Gastroesophageal sphincter (tissue), 4 donors: Measurements from ENCODE around the gene TRUB2. TPM values are rescaled to one million over a fixed set of nuclear protein-coding genes. Genes with fewer than 3 reads are reported as not detected.

Experiments
- ATAC-seq: fragments of 150-250 bp; one replicate; pipeline ENCODE4 v1.9.1; 2016; ENCODE audit warnings: mild to moderate bottlenecking, moderate library complexity
- H3K27ac ChIP-seq, 4 donors: fragments of 200-600 bp; sonication (generic) in 3 of 4; 1 replicate in 3 of 4; 2 replicates in 1 of 4; pipeline ENCODE4 v1.5.1; 2016 to 2019
- H3K27me3 ChIP-seq: fragments of 200-600 bp; sonication (generic); one replicate; pipeline ENCODE4 v1.5.1; 2019
- H3K36me3 ChIP-seq, 2 donors: fragments of 200-600 bp; sonication (generic); one replicate each; pipeline ENCODE4 v1.5.1; 2019; ENCODE audit warnings: control low read depth in 1 of 2
- H3K4me1 ChIP-seq, 3 donors: fragments of 200-600 bp; sonication (generic); 1 replicate in 2 of 3; 2 replicates in 1 of 3; pipeline ENCODE4 v1.5.1; 2016 to 2019; ENCODE audit warnings: control low read depth in 2 of 3
- H3K4me3 ChIP-seq, 2 donors: fragments of 200-600 bp; sonication (generic); one replicate each; pipeline ENCODE4 v1.5.1; 2019; ENCODE audit warnings: mild to moderate bottlenecking in 1 of 2, moderate library complexity in 1 of 2
- H3K9me3 ChIP-seq, 3 donors: fragments of 200-600 bp; sonication (generic); one replicate each; pipeline ENCODE4 v1.5.1; 2017 to 2019; ENCODE audit warnings: control low read depth in 2 of 3
- CTCF ChIP-seq, 4 experiments: fragments of 200-600 bp in 2 of 4; fragments of 450-650 bp in 2 of 4; sonication (generic) in 1 of 4; IDR thresholded peaks; one replicate each; pipeline ENCODE4 v1.5.1; 2017 to 2019; ENCODE audit warnings: antibody characterized with exemption in 4 of 4, mild to moderate bottlenecking in 2 of 4, moderate library complexity in 2 of 4
- EP300 ChIP-seq: sonication (generic); formaldehyde crosslinking; IDR thresholded peaks from one replicate; pipeline ENCODE4 v1.6.1; 2017; ENCODE audit warnings: antibody characterized with exemption, mild to moderate bottlenecking
- POLR2A ChIP-seq, 2 donors: fragments of 450-650 bp; IDR thresholded peaks; one replicate each; pipeline ENCODE4 v1.6.1; 2017; ENCODE audit warnings: antibody characterized with exemption in 2 of 2, mild to moderate bottlenecking in 2 of 2, moderate library complexity in 1 of 2
- POLR2AphosphoS5 ChIP-seq: sonication (generic); formaldehyde crosslinking; IDR thresholded peaks from one replicate; pipeline ENCODE4 v1.6.1; 2017; ENCODE audit warnings: antibody characterized with exemption
- WGBS, 2 donors: methylation state at CpG; one replicate each; pipeline ENCODE4 v1.1.5; 2018; ENCODE audit warnings: low coverage in 1 of 2; 5-methylcytosine and 5-hydroxymethylcytosine counted together
- total RNA-seq, 4 donors: library from RNA; depleted of rRNA; stranded (reverse); fragments of >200 nt; gene quantifications; one replicate each; pipeline ENCODE4 v1.1.0, GENCODE V29; 2016

Gene TRUB2
- total RNA-seq, 4 donors from 2014 or later = 5.1 to 11.4 (median 7.5) TPM

DNA sequence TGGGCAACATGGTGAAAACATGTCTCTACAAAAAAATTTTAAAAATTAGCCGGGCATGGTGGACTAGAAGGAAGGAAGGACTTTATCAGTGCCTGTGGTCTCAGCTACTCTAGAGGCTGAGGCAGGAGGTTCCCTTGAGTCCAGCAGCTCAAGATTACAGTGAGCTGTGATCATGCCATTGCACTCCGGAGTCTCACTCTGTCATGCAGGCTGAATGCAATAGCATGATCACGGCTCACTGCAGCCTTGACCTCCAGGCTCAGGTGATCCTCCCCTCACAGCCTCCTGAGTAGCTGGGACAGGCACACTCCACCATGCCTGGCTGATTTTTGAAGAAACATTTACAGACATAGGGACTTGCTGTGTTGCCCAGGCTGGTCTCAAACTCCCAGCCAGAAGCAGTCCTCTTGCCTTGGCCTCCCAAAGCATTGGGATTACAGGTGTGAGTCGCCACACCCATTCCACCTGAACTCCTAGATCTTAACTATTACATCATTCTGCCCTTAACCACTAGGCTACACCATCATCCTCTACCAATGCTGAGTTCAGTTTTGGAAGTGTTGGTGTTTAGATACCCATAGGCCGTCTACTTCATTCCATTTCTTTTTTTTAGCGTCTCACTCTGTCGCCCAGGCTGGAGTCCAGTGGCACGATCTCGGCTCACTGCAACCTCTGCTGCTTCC, 46.9 kb upstream of the TRUB2 start:
- 87 to 91% methylated on average over 8 to 9 of the region's 9 CpGs for WGBS, 2 donors
- Histone ChIP-seq H3K27me3 (no peaks in the 10 kb centered on the region), H3K36me3 (peaks cover 0 to 13% of the 10 kb centered on the region in 2 donors), H3K9me3 (no peaks in the 10 kb centered on the region), H3K27ac (no peak overlapping the region), H3K4me1 (peaks cover 3 to 50% (median 23%) of the 10 kb centered on the region in 3 donors), H3K4me3 (no peak overlapping the region)
- no peak for ATAC-seq
- TF ChIP-seq POLR2A (IDR thresholded peaks at IDR 0.05) = no peak
- TF ChIP-seq CTCF (IDR thresholded peaks at IDR 0.05) = no peak
- TF ChIP-seq POLR2AphosphoS5 = no peak
- no peak for TF ChIP-seq EP300

- 56 to 67% methylated on average over 1 to 2 of the region's 4 CpGs for WGBS, 2 donors
Observed at GRCh38 chr9:128365525-128365924, 43.3 kb upstream of the TRUB2 start.

GRCh38 chr9:128362774-128363173, 40.5 kb upstream of the TRUB2 start:
- peak overlapping the region in 3 of 4 donors; percentile 73 to 83 (median 74) for H3K27ac ChIP-seq
- no peak overlapping the region for H3K4me3 ChIP-seq

More at GRCh38 chr9:128365525-128365924, 43.3 kb upstream of the TRUB2 start:
- H3K4me3 ChIP-seq = peak overlapping the region in 1 of 2 donors; percentile 50
- H3K36me3 ChIP-seq = peaks cover 0 to under 1% of the 10 kb centered on the region in 2 donors
- H3K27me3 ChIP-seq = no peaks in the 10 kb centered on the region
- ATAC-seq = no peak
- peaks cover 0 to 38% (median 23%) of the 10 kb centered on the region in 3 donors for H3K4me1 ChIP-seq
- H3K27ac ChIP-seq = peak overlapping the region in 3 of 4 donors; percentile 68 to 76 (median 71)
- TF ChIP-seq EP300 = no peak
- H3K9me3 ChIP-seq = no peaks in the 10 kb centered on the region

DNA sequence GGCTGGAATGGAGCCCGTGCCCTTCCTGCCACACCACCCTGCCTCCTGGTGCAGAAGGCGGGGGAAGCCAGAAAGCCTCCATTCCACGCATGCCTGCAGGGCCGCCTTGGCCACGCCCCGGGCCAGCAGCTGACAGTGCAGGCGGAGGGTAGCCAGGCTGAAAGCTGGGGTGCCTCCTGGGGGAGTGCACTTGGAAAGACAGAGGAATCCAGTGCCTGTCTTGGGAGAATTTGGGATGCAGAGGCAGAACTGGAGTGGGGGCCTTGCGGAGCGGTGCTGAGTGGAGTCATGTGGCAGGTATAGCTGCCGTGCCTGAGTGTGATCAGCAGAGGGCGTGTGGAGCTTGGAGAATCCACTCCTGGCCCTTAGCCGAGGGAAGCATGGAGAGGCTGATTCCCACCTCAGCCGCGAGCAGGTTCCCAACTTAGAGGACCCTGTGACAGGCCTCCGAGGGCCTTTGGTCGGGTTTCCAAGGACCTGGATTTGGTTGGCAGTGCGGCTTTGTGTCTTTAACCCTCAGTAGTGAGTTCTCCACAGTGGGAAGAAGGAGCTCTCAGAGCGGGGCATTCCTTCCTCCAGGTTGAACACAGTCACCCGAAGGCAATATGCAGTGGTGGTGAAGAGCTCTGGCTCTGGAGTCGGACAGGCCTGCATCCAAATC, 39.9 kb upstream of the TRUB2 start:
- Histone ChIP-seq H3K9me3 (no peaks in the 10 kb centered on the region), H3K4me1 (peaks cover 0 to 31% (median 21%) of the 10 kb centered on the region in 3 donors), H3K27ac (peak overlapping the region in 3 of 4 donors; percentile 73 to 83 (median 74)), H3K4me3 (peak overlapping the region; percentile 17 to 48), H3K27me3 (no peaks in the 10 kb centered on the region), H3K36me3 (peaks cover 0 to 27% of the 10 kb centered on the region in 2 donors)
- no CpG with 5 or more reads among the region's 20 CpGs for WGBS, 2 donors
- ATAC-seq = peak; percentile 94
- TF ChIP-seq POLR2A (IDR thresholded peaks at IDR 0.05) (no peak), POLR2AphosphoS5 (peak; percentile 40), CTCF (IDR thresholded peaks at IDR 0.05) (peak in 3 of 4 experiments; percentile 79 to 92 (median 85)), EP300 (no peak)

More at GRCh38 chr9:128362774-128363173, 40.5 kb upstream of the TRUB2 start:
- ATAC-seq = no peak
- TF ChIP-seq CTCF (IDR thresholded peaks at IDR 0.05) (no peak), POLR2A (IDR thresholded peaks at IDR 0.05) (no peak), EP300 (no peak), POLR2AphosphoS5 (no peak)
- Histone ChIP-seq H3K27me3 (no peaks in the 10 kb centered on the region), H3K9me3 (no peaks in the 10 kb centered on the region), H3K36me3 (peaks cover 0 to 21% of the 10 kb centered on the region in 2 donors), H3K4me1 (peaks cover 0 to 31% (median 21%) of the 10 kb centered on the region in 3 donors)
- WGBS, 2 donors = 55 to 83% methylated on average over 1 to 2 of the region's 3 CpGs

DNA sequence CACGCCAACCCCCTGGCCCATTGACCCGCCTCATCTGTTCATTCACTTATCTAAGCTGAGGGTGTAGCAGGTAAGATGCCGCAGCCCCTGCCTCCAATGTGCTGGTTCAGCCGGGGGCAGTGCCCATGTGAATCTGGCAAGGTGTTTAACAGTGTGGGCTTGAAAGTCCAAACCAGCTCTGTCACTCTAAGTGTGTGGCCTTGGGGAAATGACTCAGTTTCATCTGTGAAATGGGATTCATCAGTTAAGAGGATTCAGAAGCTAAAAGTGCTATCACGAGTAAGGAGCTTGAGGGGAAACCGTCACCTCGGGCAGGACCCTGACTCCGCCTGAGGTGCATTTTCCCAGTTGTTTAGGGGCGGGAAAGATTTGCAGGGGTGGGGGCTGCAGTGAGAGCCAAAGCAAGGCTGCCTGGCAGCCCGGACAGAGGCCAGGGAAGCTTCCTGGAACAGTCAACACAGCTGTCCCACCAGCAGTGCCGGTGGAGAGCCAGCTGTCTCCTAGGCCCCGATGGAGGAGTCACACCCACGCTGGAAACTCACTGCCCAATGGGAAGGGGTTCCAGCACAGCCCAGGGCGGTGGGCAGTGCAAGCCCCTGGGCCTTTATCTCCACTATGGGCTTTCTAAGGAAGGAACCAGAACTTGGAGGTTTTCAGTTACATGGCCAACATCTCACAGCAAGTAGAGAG, 39.2 kb upstream of the TRUB2 start:
- TF ChIP-seq CTCF (IDR thresholded peaks at IDR 0.05) (no peak), POLR2A (IDR thresholded peaks at IDR 0.05) (no peak), EP300 (no peak), POLR2AphosphoS5 (no peak)
- Histone ChIP-seq H3K9me3 (no peaks in the 10 kb centered on the region), H3K4me1 (peaks cover 0 to 31% (median 21%) of the 10 kb centered on the region in 3 donors), H3K27me3 (no peaks in the 10 kb centered on the region), H3K27ac (peak overlapping the region in 3 of 4 donors; percentile 73 to 83 (median 74)), H3K36me3 (peaks cover 0 to 34% of the 10 kb centered on the region in 2 donors), H3K4me3 (peak overlapping the region in 1 of 2 donors; percentile 48)
- WGBS, 2 donors = 50% methylated on average over 9 of the region's 14 CpGs; no CpG with 5 or more reads in 1 of the 2 donors
- ATAC-seq = no peak
